Stimulated activated naive CD8-positive, alpha-beta T cell treated with anti-CD3 and anti-CD28 coated beads, Interleukin-15, Interleukin-2, amounts not matched to agents 100 U/mL and 50 U/mL, for 24 hours (primary cell): ENCODE data around the gene MUSTN1.

Source experiments
- ATAC-seq: fragments of 150-1000 bp; cut with Tn5 transposase; one replicate; pipeline ENCODE4 v1.10.0; 2021
- DNase-seq: peaks from one replicate; pipeline ENCODE4 v3.0.0; 2021

MUSTN1 gene

GRCh38 chr3:52834871-52835501, at the start of gene MUSTN1:
TSS of gene MUSTN1 (minus strand) at chr3:52835019. CDS start at chr3:52834948, 71 bp downstream.
- ATAC-seq, result no peak

GRCh38 chr3:52882377-52882776, 47.6 kb upstream of the MUSTN1 start:
- DNase-seq (no peak), ATAC-seq (no peak)

More at GRCh38 chr3:52834871-52835501, at the start of gene MUSTN1:
- no peak for DNase-seq

GRCh38 chr3:52881871-52882270, 47.1 kb upstream of the MUSTN1 start:
- no peak for ATAC-seq

GRCh38 chr3:52880474-52880873, 45.7 kb upstream of the MUSTN1 start:
- DNase-seq (no peak), ATAC-seq (peak; percentile 19)

More at GRCh38 chr3:52881871-52882270, 47.1 kb upstream of the MUSTN1 start:
- no peak for DNase-seq

GRCh38 chr3:52880047-52880446, 45.2 kb upstream of the MUSTN1 start:
- ATAC-seq (no peak), DNase-seq (no peak)

- ATAC-seq (no peak), DNase-seq (no peak)
These were observed 44.8 kb upstream of the MUSTN1 start for GRCh38 chr3:52879581-52879980.

- no peak for ATAC-seq
- DNase-seq, result no peak
These were observed 44.3 kb upstream of the MUSTN1 start for GRCh38 chr3:52879090-52879489.

- no peak for DNase-seq
- ATAC-seq, result no peak
These were observed 42.3 kb upstream of the MUSTN1 start for GRCh38 chr3:52877085-52877484.

- ATAC-seq (peak; percentile 73), DNase-seq (no peak)
These were observed 40.2 kb upstream of the MUSTN1 start for GRCh38 chr3:52874864-52875587.

GRCh38 chr3:52874160-52874701, 39.4 kb upstream of the MUSTN1 start:
- DNase-seq (no peak), ATAC-seq (no peak)

- DNase-seq, result no peak
- no peak for ATAC-seq
These were observed 38.8 kb upstream of the MUSTN1 start for GRCh38 chr3:52873433-52874159.

- DNase-seq, result no peak
- no peak for ATAC-seq
These were observed 37.4 kb upstream of the MUSTN1 start for GRCh38 chr3:52872245-52872644.

GRCh38 chr3:52871761-52872160, 36.9 kb upstream of the MUSTN1 start:
- ATAC-seq (no peak), DNase-seq (no peak)

GRCh38 chr3:52870471-52870870, 35.7 kb upstream of the MUSTN1 start:
- ATAC-seq (no peak), DNase-seq (no peak)

GRCh38 chr3:52866427-52866826, 31.6 kb upstream of the MUSTN1 start:
- ATAC-seq (no peak), DNase-seq (no peak)

GRCh38 chr3:52865994-52866393, 31.2 kb upstream of the MUSTN1 start:
- no peak for ATAC-seq
- DNase-seq, result no peak

- no peak for DNase-seq
These were observed 25.6 kb upstream of the MUSTN1 start for GRCh38 chr3:52860424-52860768.

GRCh38 chr3:52859686-52860423, 25.0 kb upstream of the MUSTN1 start:
- no peak for DNase-seq
- ATAC-seq, result no peak

More at GRCh38 chr3:52860424-52860768, 25.6 kb upstream of the MUSTN1 start:
- ATAC-seq, result no peak

GRCh38 chr3:52857864-52858263, 23.0 kb upstream of the MUSTN1 start:
- no peak for ATAC-seq

GRCh38 chr3:52857133-52857532, 22.3 kb upstream of the MUSTN1 start:
- DNase-seq (no peak), ATAC-seq (no peak)

More at GRCh38 chr3:52857864-52858263, 23.0 kb upstream of the MUSTN1 start:
- no peak for DNase-seq

GRCh38 chr3:52856666-52857065, 21.8 kb upstream of the MUSTN1 start:
- ATAC-seq (no peak), DNase-seq (no peak)

- ATAC-seq, result no peak
- DNase-seq, result no peak
These were observed 19.2 kb upstream of the MUSTN1 start for GRCh38 chr3:52854013-52854412.
